Nephron (organoid): Measurements from ENCODE around the gene SUMO3.

Experiments
- H3K27ac Mint-ChIP-seq, 3 experiments: 2 replicates each; pipeline ENCODE4 v1.8.0; 2020; ENCODE audit warnings: mixed read lengths in 3 of 3, mild to moderate bottlenecking in 2 of 3, moderate library complexity in 1 of 3
- H3K27me3 Mint-ChIP-seq: 2 replicates; pipeline ENCODE4 v1.8.0; 2021; ENCODE audit warnings: low read depth, mild to moderate bottlenecking, moderate library complexity, mixed read lengths
- H3K36me3 Mint-ChIP-seq: 2 replicates; pipeline ENCODE4 v1.8.0; 2020; ENCODE audit warnings: low read depth, mixed read lengths
- H3K4me1 Mint-ChIP-seq: 2 replicates; pipeline ENCODE4 v1.8.0; 2020; ENCODE audit warnings: mixed read lengths
- H3K4me3 Mint-ChIP-seq, 3 experiments: 2 replicates each; pipeline ENCODE4 v1.8.0; 2020; ENCODE audit warnings: mild to moderate bottlenecking in 3 of 3, mixed read lengths in 3 of 3, moderate library complexity in 2 of 3
- H3K9me3 Mint-ChIP-seq: 2 replicates; pipeline ENCODE4 v1.8.0; 2020; ENCODE audit warnings: mixed read lengths
- CTCF ChIP-seq, 3 experiments: fragments of 200-600 bp; sonication (generic); IDR thresholded peaks; one replicate each; pipeline ENCODE4 v1.5.0; 2021; ENCODE audit warnings: antibody characterized with exemption in 3 of 3; ENCODE audit not compliant: unreplicated experiment in 3 of 3

SUMO3 gene

GRCh38 chr21:44815225-44815624 lies 2.6 kb downstream of the SUMO3 start:
- Mint-ChIP-seq H3K4me3 (peak overlapping the region in 2 of 3 experiments; percentile 8 to 38), H3K4me1 (peaks cover 4% of the 10 kb centered on the region), H3K36me3 (peaks cover 23% of the 10 kb centered on the region), H3K27me3 (peaks cover 5% of the 10 kb centered on the region), H3K27ac (no peak overlapping the region), H3K9me3 (peaks cover 9% of the 10 kb centered on the region)
- TF ChIP-seq CTCF (IDR thresholded peaks at IDR 0.05; ENCODE audit: unreplicated experiment in 3 of 3): no peak

- Mint-ChIP-seq H3K36me3 (peaks cover 27% of the 10 kb centered on the region), H3K4me3 (peak overlapping the region in 2 of 3 experiments; percentile 35 to 60), H3K9me3 (peaks cover 2% of the 10 kb centered on the region), H3K27ac (no peak overlapping the region), H3K4me1 (peaks cover 4% of the 10 kb centered on the region), H3K27me3 (peaks cover 3% of the 10 kb centered on the region)
- TF ChIP-seq CTCF (IDR thresholded peaks at IDR 0.05; ENCODE audit: unreplicated experiment in 3 of 3): no peak
Observed at GRCh38 chr21:44814498-44815023, 3.3 kb downstream of the SUMO3 start.

- peaks cover 35% of the 10 kb centered on the region for H3K36me3 Mint-ChIP-seq
- H3K27ac Mint-ChIP-seq: no peak overlapping the region
- no peaks in the 10 kb centered on the region for H3K9me3 Mint-ChIP-seq
- peaks cover 4% of the 10 kb centered on the region for H3K4me1 Mint-ChIP-seq
- no peak for TF ChIP-seq CTCF (IDR thresholded peaks at IDR 0.05; ENCODE audit: unreplicated experiment in 3 of 3)
- H3K27me3 Mint-ChIP-seq: no peaks in the 10 kb centered on the region
- H3K4me3 Mint-ChIP-seq: no peak overlapping the region
Observed at GRCh38 chr21:44813727-44814126, 4.1 kb downstream of the SUMO3 start.

- no peak for TF ChIP-seq CTCF (IDR thresholded peaks at IDR 0.05; ENCODE audit: unreplicated experiment in 3 of 3)
- Mint-ChIP-seq H3K9me3 (no peaks in the 10 kb centered on the region), H3K27ac (no peak overlapping the region), H3K4me1 (peaks cover 4% of the 10 kb centered on the region), H3K4me3 (no peak overlapping the region), H3K27me3 (no peaks in the 10 kb centered on the region), H3K36me3 (peaks cover 35% of the 10 kb centered on the region)
Observed at GRCh38 chr21:44813149-44813548, 4.7 kb downstream of the SUMO3 start.

- no peaks in the 10 kb centered on the region for H3K9me3 Mint-ChIP-seq
- TF ChIP-seq CTCF (IDR thresholded peaks at IDR 0.05; ENCODE audit: unreplicated experiment in 3 of 3): no peak
- H3K36me3 Mint-ChIP-seq: peaks cover 36% of the 10 kb centered on the region
- peak overlapping the region in 1 of 3 experiments; percentile 14 for H3K4me3 Mint-ChIP-seq
- H3K27ac Mint-ChIP-seq: no peak overlapping the region
- no peaks in the 10 kb centered on the region for H3K27me3 Mint-ChIP-seq
- H3K4me1 Mint-ChIP-seq: peaks cover 4% of the 10 kb centered on the region
Observed at GRCh38 chr21:44812640-44813039, 5.2 kb downstream of the SUMO3 start.

GRCh38 chr21:44810779-44811178 lies 7.1 kb downstream of the SUMO3 start:
- Mint-ChIP-seq H3K9me3 (no peaks in the 10 kb centered on the region), H3K36me3 (peaks cover 52% of the 10 kb centered on the region), H3K27ac (no peak overlapping the region), H3K4me3 (no peak overlapping the region), H3K27me3 (no peaks in the 10 kb centered on the region), H3K4me1 (no peaks in the 10 kb centered on the region)
- TF ChIP-seq CTCF (IDR thresholded peaks at IDR 0.05; ENCODE audit: unreplicated experiment in 3 of 3): no peak
